ENCODE results near the gene DBN1. TPM values are rescaled to one million over a fixed set of nuclear protein-coding genes. Genes with fewer than 3 reads are reported as not detected.

DBN1 gene
- total and polyA plus RNA-seq, 2 experiments from 2014 or later = 106 to 290 TPM

DNA sequence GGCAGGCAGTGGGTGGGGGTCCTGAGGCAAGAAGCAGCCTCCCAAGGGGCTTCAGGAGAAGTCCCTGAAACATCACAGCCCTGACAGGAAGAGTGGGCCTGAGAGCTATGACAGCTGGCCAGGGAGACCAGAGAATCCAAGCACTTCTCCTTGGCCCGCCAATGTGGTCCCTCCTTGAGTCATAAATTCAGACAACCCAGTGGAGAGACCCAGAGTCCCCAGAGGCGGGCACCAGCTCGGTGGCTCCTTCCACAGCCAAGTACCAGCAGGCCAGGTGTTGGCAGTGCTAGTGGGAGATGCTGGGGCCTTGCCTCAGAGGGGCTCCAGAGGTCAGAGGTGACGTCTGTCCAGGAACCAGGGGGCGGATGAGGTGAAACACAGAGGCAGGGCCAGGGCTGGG lies 37.7 kb upstream of the DBN1 start (continued):
- TF ChIP-seq, protein P1, sequence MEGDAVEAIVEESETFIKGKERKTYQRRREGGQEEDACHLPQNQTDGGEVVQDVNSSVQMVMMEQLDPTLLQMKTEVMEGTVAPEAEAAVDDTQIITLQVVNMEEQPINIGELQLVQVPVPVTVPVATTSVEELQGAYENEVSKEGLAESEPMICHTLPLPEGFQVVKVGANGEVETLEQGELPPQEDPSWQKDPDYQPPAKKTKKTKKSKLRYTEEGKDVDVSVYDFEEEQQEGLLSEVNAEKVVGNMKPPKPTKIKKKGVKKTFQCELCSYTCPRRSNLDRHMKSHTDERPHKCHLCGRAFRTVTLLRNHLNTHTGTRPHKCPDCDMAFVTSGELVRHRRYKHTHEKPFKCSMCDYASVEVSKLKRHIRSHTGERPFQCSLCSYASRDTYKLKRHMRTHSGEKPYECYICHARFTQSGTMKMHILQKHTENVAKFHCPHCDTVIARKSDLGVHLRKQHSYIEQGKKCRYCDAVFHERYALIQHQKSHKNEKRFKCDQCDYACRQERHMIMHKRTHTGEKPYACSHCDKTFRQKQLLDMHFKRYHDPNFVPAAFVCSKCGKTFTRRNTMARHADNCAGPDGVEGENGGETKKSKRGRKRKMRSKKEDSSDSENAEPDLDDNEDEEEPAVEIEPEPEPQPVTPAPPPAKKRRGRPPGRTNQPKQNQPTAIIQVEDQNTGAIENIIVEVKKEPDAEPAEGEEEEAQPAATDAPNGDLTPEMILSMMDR (conservative IDR thresholded peaks at IDR 0.05; ENCODE audit: low read depth in 2 of 2) = no peak
- TF ChIP-seq, protein P2, sequence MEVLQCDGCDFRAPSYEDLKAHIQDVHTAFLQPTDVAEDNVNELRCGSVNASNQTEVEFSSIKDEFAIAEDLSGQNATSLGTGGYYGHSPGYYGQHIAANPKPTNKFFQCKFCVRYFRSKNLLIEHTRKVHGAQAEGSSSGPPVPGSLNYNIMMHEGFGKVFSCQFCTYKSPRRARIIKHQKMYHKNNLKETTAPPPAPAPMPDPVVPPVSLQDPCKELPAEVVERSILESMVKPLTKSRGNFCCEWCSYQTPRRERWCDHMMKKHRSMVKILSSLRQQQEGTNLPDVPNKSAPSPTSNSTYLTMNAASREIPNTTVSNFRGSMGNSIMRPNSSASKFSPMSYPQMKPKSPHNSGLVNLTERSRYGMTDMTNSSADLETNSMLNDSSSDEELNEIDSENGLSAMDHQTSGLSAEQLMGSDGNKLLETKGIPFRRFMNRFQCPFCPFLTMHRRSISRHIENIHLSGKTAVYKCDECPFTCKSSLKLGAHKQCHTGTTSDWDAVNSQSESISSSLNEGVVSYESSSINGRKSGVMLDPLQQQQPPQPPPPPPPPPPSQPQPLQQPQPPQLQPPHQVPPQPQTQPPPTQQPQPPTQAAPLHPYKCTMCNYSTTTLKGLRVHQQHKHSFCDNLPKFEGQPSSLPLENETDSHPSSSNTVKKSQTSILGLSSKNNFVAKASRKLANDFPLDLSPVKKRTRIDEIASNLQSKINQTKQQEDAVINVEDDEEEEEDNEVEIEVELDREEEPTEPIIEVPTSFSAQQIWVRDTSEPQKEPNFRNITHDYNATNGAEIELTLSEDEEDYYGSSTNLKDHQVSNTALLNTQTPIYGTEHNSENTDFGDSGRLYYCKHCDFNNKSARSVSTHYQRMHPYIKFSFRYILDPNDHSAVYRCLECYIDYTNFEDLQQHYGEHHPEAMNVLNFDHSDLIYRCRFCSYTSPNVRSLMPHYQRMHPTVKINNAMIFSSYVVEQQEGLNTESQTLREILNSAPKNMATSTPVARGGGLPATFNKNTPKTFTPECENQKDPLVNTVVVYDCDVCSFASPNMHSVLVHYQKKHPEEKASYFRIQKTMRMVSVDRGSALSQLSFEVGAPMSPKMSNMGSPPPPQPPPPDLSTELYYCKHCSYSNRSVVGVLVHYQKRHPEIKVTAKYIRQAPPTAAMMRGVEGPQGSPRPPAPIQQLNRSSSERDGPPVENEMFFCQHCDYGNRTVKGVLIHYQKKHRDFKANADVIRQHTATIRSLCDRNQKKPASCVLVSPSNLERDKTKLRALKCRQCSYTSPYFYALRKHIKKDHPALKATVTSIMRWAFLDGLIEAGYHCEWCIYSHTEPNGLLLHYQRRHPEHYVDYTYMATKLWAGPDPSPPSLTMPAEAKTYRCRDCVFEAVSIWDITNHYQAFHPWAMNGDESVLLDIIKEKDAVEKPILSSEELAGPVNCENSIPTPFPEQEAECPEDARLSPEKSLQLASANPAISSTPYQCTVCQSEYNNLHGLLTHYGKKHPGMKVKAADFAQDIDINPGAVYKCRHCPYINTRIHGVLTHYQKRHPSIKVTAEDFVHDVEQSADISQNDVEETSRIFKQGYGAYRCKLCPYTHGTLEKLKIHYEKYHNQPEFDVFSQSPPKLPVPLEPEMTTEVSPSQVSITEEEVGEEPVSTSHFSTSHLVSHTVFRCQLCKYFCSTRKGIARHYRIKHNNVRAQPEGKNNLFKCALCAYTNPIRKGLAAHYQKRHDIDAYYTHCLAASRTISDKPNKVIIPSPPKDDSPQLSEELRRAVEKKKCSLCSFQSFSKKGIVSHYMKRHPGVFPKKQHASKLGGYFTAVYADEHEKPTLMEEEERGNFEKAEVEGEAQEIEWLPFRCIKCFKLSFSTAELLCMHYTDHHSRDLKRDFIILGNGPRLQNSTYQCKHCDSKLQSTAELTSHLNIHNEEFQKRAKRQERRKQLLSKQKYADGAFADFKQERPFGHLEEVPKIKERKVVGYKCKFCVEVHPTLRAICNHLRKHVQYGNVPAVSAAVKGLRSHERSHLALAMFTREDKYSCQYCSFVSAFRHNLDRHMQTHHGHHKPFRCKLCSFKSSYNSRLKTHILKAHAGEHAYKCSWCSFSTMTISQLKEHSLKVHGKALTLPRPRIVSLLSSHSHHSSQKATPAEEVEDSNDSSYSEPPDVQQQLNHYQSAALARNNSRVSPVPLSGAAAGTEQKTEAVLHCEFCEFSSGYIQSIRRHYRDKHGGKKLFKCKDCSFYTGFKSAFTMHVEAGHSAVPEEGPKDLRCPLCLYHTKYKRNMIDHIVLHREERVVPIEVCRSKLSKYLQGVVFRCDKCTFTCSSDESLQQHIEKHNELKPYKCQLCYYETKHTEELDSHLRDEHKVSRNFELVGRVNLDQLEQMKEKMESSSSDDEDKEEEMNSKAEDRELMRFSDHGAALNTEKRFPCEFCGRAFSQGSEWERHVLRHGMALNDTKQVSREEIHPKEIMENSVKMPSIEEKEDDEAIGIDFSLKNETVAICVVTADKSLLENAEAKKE (CRISPR knock-in tag; IDR thresholded peaks at IDR 0.05) = no peak
- no peak for TF ChIP-seq NANOG (IDR thresholded peaks at IDR 0.05; ENCODE audit: borderline replicate concordance)
- no peak for TF ChIP-seq EZH2phosphoT487 (IDR thresholded peaks at IDR 0.05; ENCODE audit: unreplicated experiment)
- no peak for TF ChIP-seq ZNF331 (CRISPR knock-in tag; IDR thresholded peaks at IDR 0.05; ENCODE audit: low read depth)
- no peak for TF ChIP-seq CREB1 (CRISPR knock-in tag; IDR thresholded peaks at IDR 0.05; ENCODE audit: low read depth)
- TF ChIP-seq, protein P3, sequence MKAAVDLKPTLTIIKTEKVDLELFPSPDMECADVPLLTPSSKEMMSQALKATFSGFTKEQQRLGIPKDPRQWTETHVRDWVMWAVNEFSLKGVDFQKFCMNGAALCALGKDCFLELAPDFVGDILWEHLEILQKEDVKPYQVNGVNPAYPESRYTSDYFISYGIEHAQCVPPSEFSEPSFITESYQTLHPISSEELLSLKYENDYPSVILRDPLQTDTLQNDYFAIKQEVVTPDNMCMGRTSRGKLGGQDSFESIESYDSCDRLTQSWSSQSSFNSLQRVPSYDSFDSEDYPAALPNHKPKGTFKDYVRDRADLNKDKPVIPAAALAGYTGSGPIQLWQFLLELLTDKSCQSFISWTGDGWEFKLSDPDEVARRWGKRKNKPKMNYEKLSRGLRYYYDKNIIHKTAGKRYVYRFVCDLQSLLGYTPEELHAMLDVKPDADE (IDR thresholded peaks at IDR 0.05) = no peak
